NCI-H748 treated with DMSO at 0.1 percent for 48 hours (cell line): ENCODE results near the gene RBMS3.

ENCODE experiments used
- DNase-seq: peaks from one replicate; lab custom pipeline; 2025; lab: John Stamatoyannopoulos, UW

RBMS3 gene

GRCh38 chr3:29890801-29891200, 609.9 kb downstream of the RBMS3 start:
- DNase-seq: no peak

- no peak for DNase-seq
These were observed 612.2 kb downstream of the RBMS3 start for GRCh38 chr3:29892976-29893554.

GRCh38 chr3:29896856-29897255, 616.0 kb downstream of the RBMS3 start:
- no peak for DNase-seq

GRCh38 chr3:29898171-29898965, 617.5 kb downstream of the RBMS3 start:
- DNase-seq: no peak

GRCh38 chr3:29899021-29899420, 618.1 kb downstream of the RBMS3 start:
- DNase-seq: no peak

- no peak for DNase-seq
These were observed 620.2 kb downstream of the RBMS3 start for GRCh38 chr3:29901097-29901496.

GRCh38 chr3:29903600-29903999, 622.7 kb downstream of the RBMS3 start:
- no peak for DNase-seq

- no peak for DNase-seq
These were observed 626.0 kb downstream of the RBMS3 start for GRCh38 chr3:29906906-29907305.

GRCh38 chr3:29912600-29913288, 631.9 kb downstream of the RBMS3 start:
- DNase-seq: no peak

- no peak for DNase-seq
These were observed 634.1 kb downstream of the RBMS3 start for GRCh38 chr3:29914861-29915524.

GRCh38 chr3:29919571-29919970, 638.7 kb downstream of the RBMS3 start:
- DNase-seq: no peak

- no peak for DNase-seq
These were observed 642.3 kb downstream of the RBMS3 start for GRCh38 chr3:29922992-29923746.

- no peak for DNase-seq
These were observed 644.1 kb downstream of the RBMS3 start for GRCh38 chr3:29924783-29925561.

GRCh38 chr3:29926378-29926777, 645.5 kb downstream of the RBMS3 start:
- no peak for DNase-seq

- no peak for DNase-seq
These were observed 651.9 kb downstream of the RBMS3 start for GRCh38 chr3:29932696-29933325.

GRCh38 chr3:29933802-29934490, 653.1 kb downstream of the RBMS3 start:
- no peak for DNase-seq

- DNase-seq: no peak
These were observed 653.9 kb downstream of the RBMS3 start for GRCh38 chr3:29934751-29935150.

- no peak for DNase-seq
These were observed 655.2 kb downstream of the RBMS3 start for GRCh38 chr3:29936054-29936453.

- DNase-seq: no peak
These were observed 655.9 kb downstream of the RBMS3 start for GRCh38 chr3:29936766-29937165.

- no peak for DNase-seq
These were observed 656.3 kb downstream of the RBMS3 start for GRCh38 chr3:29937185-29937584.
